Mesenchymal stem cell (in vitro differentiated cells and primary cell): ENCODE results near the gene LDHB.
A peak's percentile ranks its signal among the peaks of the same experiment; 100 is the strongest.

ENCODE experiments used
- DNase-seq: peaks from one replicate; pipeline ENCODE4 v3.0.0-alpha.2; 2013
- H2AFZ ChIP-seq: one replicate; pipeline ENCODE4 v1.6.1; 2013; ENCODE audit warnings: low read depth, mild to moderate bottlenecking, control low read depth, inconsistent platforms, low read length, moderate library complexity
- H2AK5ac ChIP-seq: 2 replicates; pipeline ENCODE4 v1.6.1; 2013; ENCODE audit warnings: low read length, moderate library complexity, mild to moderate bottlenecking, inconsistent platforms; ENCODE audit not compliant: severe bottlenecking
- H2BK120ac ChIP-seq: one replicate; pipeline ENCODE4 v1.6.1; 2013; ENCODE audit warnings: low read depth, mild to moderate bottlenecking, inconsistent platforms, low read length, moderate library complexity
- H2BK12ac ChIP-seq, 2 experiments: one replicate each; pipeline ENCODE4 v1.6.1; 2013; ENCODE audit warnings: inconsistent platforms in 2 of 2, low read length in 2 of 2, mild to moderate bottlenecking in 2 of 2, moderate library complexity in 2 of 2, control low read depth in 1 of 2
- H2BK15ac ChIP-seq: one replicate; pipeline ENCODE4 v1.6.1; 2013; ENCODE audit warnings: mild to moderate bottlenecking, low read depth, inconsistent platforms; ENCODE audit not compliant: poor library complexity, severe bottlenecking
- H2BK5ac ChIP-seq: 2 replicates; pipeline ENCODE4 v1.6.1; 2013; ENCODE audit warnings: low read depth, mild to moderate bottlenecking, low read length, control low read depth, inconsistent platforms; ENCODE audit not compliant: poor library complexity, severe bottlenecking
- H3K14ac ChIP-seq, 2 experiments: one replicate each; pipeline ENCODE4 v1.6.1; 2013; ENCODE audit warnings: inconsistent platforms in 2 of 2, low read length in 2 of 2, control low read depth in 1 of 2, mild to moderate bottlenecking in 1 of 2, moderate library complexity in 1 of 2
- H3K18ac ChIP-seq, 2 experiments: one replicate each; pipeline ENCODE4 v1.6.1; 2013; ENCODE audit warnings: inconsistent platforms in 2 of 2, low read length in 2 of 2, control low read depth in 1 of 2, low read depth in 1 of 2, mild to moderate bottlenecking in 1 of 2
- H3K23ac ChIP-seq, 2 experiments: one replicate each; pipeline ENCODE4 v1.6.1; 2013; ENCODE audit warnings: inconsistent platforms in 2 of 2, low read length in 2 of 2, mild to moderate bottlenecking in 2 of 2, moderate library complexity in 2 of 2, control low read depth in 1 of 2
- H3K27ac ChIP-seq: 2 replicates; pipeline ENCODE4 v1.5.1; 2013; ENCODE audit warnings: mild to moderate bottlenecking, moderate library complexity, low read length, control low read depth, inconsistent platforms; ENCODE audit not compliant: poor library complexity, severe bottlenecking
- H3K27me3 ChIP-seq, 2 experiments: 2 replicates each; pipeline versions ENCODE4 v1.6.1 to v1.7.0; 2013; ENCODE audit warnings: low read length in 2 of 2, mild to moderate bottlenecking in 2 of 2, moderate library complexity in 2 of 2, control low read depth in 1 of 2, inconsistent platforms in 1 of 2; ENCODE audit not compliant: control insufficient read depth in 1 of 2, insufficient read depth in 1 of 2
- H3K36me3 ChIP-seq, 2 experiments: 2 replicates each; pipeline versions ENCODE4 v1.6.1 to v1.7.0; 2013; ENCODE audit warnings: low read length in 2 of 2, control low read depth in 1 of 2, inconsistent platforms in 1 of 2, low read depth in 1 of 2, mild to moderate bottlenecking in 1 of 2; ENCODE audit not compliant: insufficient read depth in 2 of 2, control insufficient read depth in 1 of 2
- H3K4ac ChIP-seq, 2 experiments: one replicate each; pipeline ENCODE4 v1.6.1; 2013; ENCODE audit warnings: inconsistent platforms in 2 of 2, low read length in 2 of 2, mild to moderate bottlenecking in 2 of 2, moderate library complexity in 2 of 2, control low read depth in 1 of 2, low read depth in 1 of 2
- H3K4me1 ChIP-seq: 2 replicates; pipeline ENCODE4 v1.6.1; 2013; ENCODE audit warnings: low read depth, low read length, control low read depth; ENCODE audit not compliant: control insufficient read depth, insufficient read depth
- H3K4me2 ChIP-seq: 2 replicates; pipeline ENCODE4 v1.6.1; 2013; ENCODE audit warnings: low read length, mild to moderate bottlenecking, inconsistent platforms; ENCODE audit not compliant: poor library complexity, severe bottlenecking
- H3K4me3 ChIP-seq, 2 experiments: 2 replicates each; pipeline versions ENCODE4 v1.5.1 to v1.7.0; 2013; ENCODE audit warnings: low read length in 2 of 2, mild to moderate bottlenecking in 2 of 2, control low read depth in 1 of 2, low read depth in 1 of 2; ENCODE audit not compliant: insufficient read depth in 1 of 2
- H3K79me1 ChIP-seq: replicated peaks from 2 replicates; pipeline ENCODE4 v1.6.1; 2013; ENCODE audit warnings: mild to moderate bottlenecking, control low read depth, low read length, inconsistent platforms; ENCODE audit not compliant: poor library complexity, severe bottlenecking
- H3K9ac ChIP-seq: 2 replicates; pipeline ENCODE4 v1.7.0; 2013; ENCODE audit warnings: mild to moderate bottlenecking, low read length, moderate library complexity
- H3K9me3 ChIP-seq: 2 replicates; pipeline ENCODE4 v1.7.0; 2013; ENCODE audit warnings: mild to moderate bottlenecking, low read length; ENCODE audit not compliant: control insufficient read depth
- H4K8ac ChIP-seq: one replicate; pipeline ENCODE4 v1.6.1; 2013; ENCODE audit warnings: inconsistent platforms, mild to moderate bottlenecking, low read length, moderate library complexity
- H4K91ac ChIP-seq: one replicate; pipeline ENCODE4 v1.6.1; 2013; ENCODE audit warnings: mild to moderate bottlenecking, low read length, inconsistent platforms
- WGBS: methylation state at CpG from one replicate; pipeline ENCODE4 v1.1.7; 2013; ENCODE audit warnings: mixed read lengths; 5-methylcytosine and 5-hydroxymethylcytosine counted together

Gene LDHB

GRCh38 chr12:21690704-21691368, 33.2 kb upstream of the LDHB start:
- H3K9me3 ChIP-seq: peaks cover 10% of the 10 kb centered on the region
- no peak overlapping the region for H3K4ac ChIP-seq
- no peak overlapping the region for H4K8ac ChIP-seq
- H3K27me3 ChIP-seq: no peaks in the 10 kb centered on the region
- H2BK120ac ChIP-seq: no peak overlapping the region
- no peaks in the 10 kb centered on the region for H3K36me3 ChIP-seq
- no peak overlapping the region for H2AK5ac ChIP-seq
- no peak overlapping the region for H3K4me2 ChIP-seq
- no peak overlapping the region for H3K18ac ChIP-seq
- no peak overlapping the region for H3K9ac ChIP-seq
- H3K23ac ChIP-seq: no peak overlapping the region
- H3K79me1 ChIP-seq: no peaks in the 10 kb centered on the region
- peaks cover 2% of the 10 kb centered on the region for H3K4me1 ChIP-seq
- no peak overlapping the region for H3K4me3 ChIP-seq
- H3K27ac ChIP-seq: no peak overlapping the region
- no peak overlapping the region for H2AFZ ChIP-seq
- H2BK12ac ChIP-seq: no peak overlapping the region
- no peak overlapping the region for H2BK5ac ChIP-seq
- no peak overlapping the region for H4K91ac ChIP-seq
- WGBS: 72% methylated on average over 2 of the region's 2 CpGs
- H2BK15ac ChIP-seq: no peak overlapping the region
- DNase-seq: no peak
- H3K14ac ChIP-seq: no peak overlapping the region

GRCh38 chr12:21683115-21683514, 25.5 kb upstream of the LDHB start:
- Histone ChIP-seq H3K27me3 (no peaks in the 10 kb centered on the region), H3K4me3 (no peak overlapping the region)

GRCh38 chr12:21678959-21679358, 21.3 kb upstream of the LDHB start:
- no peak overlapping the region for H3K23ac ChIP-seq
- no peak overlapping the region for H3K4ac ChIP-seq
- H2BK15ac ChIP-seq: no peak overlapping the region
- no peak overlapping the region for H2AK5ac ChIP-seq
- H3K4me2 ChIP-seq: no peak overlapping the region
- no peak overlapping the region for H2BK120ac ChIP-seq
- H2AFZ ChIP-seq: no peak overlapping the region
- H3K27me3 ChIP-seq: peaks cover 0 to 4% of the 10 kb centered on the region in 2 experiments
- H3K9me3 ChIP-seq: no peaks in the 10 kb centered on the region
- no peaks in the 10 kb centered on the region for H3K36me3 ChIP-seq
- H3K18ac ChIP-seq: no peak overlapping the region
- H4K8ac ChIP-seq: no peak overlapping the region
- H3K4me1 ChIP-seq: peaks cover 1% of the 10 kb centered on the region
- no peaks in the 10 kb centered on the region for H3K79me1 ChIP-seq
- H2BK5ac ChIP-seq: no peak overlapping the region
- H3K14ac ChIP-seq: no peak overlapping the region
- no peak overlapping the region for H3K4me3 ChIP-seq
- no CpG with 5 or more reads among the region's 1 CpG for WGBS
- DNase-seq: no peak
- H3K9ac ChIP-seq: no peak overlapping the region
- H2BK12ac ChIP-seq: no peak overlapping the region
- no peak overlapping the region for H4K91ac ChIP-seq
- H3K27ac ChIP-seq: no peak overlapping the region

More at GRCh38 chr12:21683115-21683514, 25.5 kb upstream of the LDHB start:
- H2AK5ac ChIP-seq: no peak overlapping the region
- H3K9me3 ChIP-seq: no peaks in the 10 kb centered on the region
- no peak overlapping the region for H3K27ac ChIP-seq
- H3K4me2 ChIP-seq: no peak overlapping the region
- no peak overlapping the region for H3K18ac ChIP-seq
- no peak overlapping the region for H2BK120ac ChIP-seq
- H3K4me1 ChIP-seq: no peaks in the 10 kb centered on the region
- 100% methylated on average over 1 of the region's 3 CpGs for WGBS
- no peak overlapping the region for H3K9ac ChIP-seq
- no peaks in the 10 kb centered on the region for H3K79me1 ChIP-seq
- no peak overlapping the region for H4K91ac ChIP-seq
- H2BK15ac ChIP-seq: no peak overlapping the region
- H3K36me3 ChIP-seq: no peaks in the 10 kb centered on the region
- H2BK5ac ChIP-seq: no peak overlapping the region
- no peak overlapping the region for H2BK12ac ChIP-seq
- H3K14ac ChIP-seq: no peak overlapping the region
- no peak overlapping the region for H3K4ac ChIP-seq
- no peak overlapping the region for H2AFZ ChIP-seq
- no peak overlapping the region for H3K23ac ChIP-seq
- H4K8ac ChIP-seq: no peak overlapping the region
- DNase-seq: no peak

GRCh38 chr12:21677622-21678277, 20.1 kb upstream of the LDHB start:
- H3K14ac ChIP-seq: no peak overlapping the region
- H3K23ac ChIP-seq: no peak overlapping the region
- H2AK5ac ChIP-seq: peak overlapping the region; percentile 13
- H3K27ac ChIP-seq: no peak overlapping the region
- no peaks in the 10 kb centered on the region for H3K36me3 ChIP-seq
- H3K4me1 ChIP-seq: peaks cover 1% of the 10 kb centered on the region
- H4K8ac ChIP-seq: no peak overlapping the region
- no peak overlapping the region for H3K18ac ChIP-seq
- no peak overlapping the region for H3K4ac ChIP-seq
- H2BK15ac ChIP-seq: no peak overlapping the region
- H2BK5ac ChIP-seq: no peak overlapping the region
- no peaks in the 10 kb centered on the region for H3K79me1 ChIP-seq
- H2BK120ac ChIP-seq: no peak overlapping the region
- no peaks in the 10 kb centered on the region for H3K9me3 ChIP-seq
- no peak overlapping the region for H3K4me3 ChIP-seq
- 93% methylated on average over 7 of the region's 7 CpGs for WGBS
- H2AFZ ChIP-seq: no peak overlapping the region
- H3K4me2 ChIP-seq: no peak overlapping the region
- no peak for DNase-seq
- peaks cover 0 to 4% of the 10 kb centered on the region in 2 experiments for H3K27me3 ChIP-seq
- no peak overlapping the region for H2BK12ac ChIP-seq
- H4K91ac ChIP-seq: no peak overlapping the region
- H3K9ac ChIP-seq: no peak overlapping the region
